HG03439 (cell line): ENCODE data around the gene WDFY2.
"Not testable (repeated sequence)": the region's sequence is repeated elsewhere in the genome, so short reads cannot be mapped to it uniquely, and the experiment has no call there.

ENCODE experiments used
- ATAC-seq: cut with Tn5 transposase; IDR thresholded peaks from one replicate; pipeline ENCODE4 v1.9.1; 2021; ENCODE audit warnings: mild to moderate bottlenecking, moderate library complexity; ENCODE audit not compliant: unreplicated experiment

Gene WDFY2

DNA sequence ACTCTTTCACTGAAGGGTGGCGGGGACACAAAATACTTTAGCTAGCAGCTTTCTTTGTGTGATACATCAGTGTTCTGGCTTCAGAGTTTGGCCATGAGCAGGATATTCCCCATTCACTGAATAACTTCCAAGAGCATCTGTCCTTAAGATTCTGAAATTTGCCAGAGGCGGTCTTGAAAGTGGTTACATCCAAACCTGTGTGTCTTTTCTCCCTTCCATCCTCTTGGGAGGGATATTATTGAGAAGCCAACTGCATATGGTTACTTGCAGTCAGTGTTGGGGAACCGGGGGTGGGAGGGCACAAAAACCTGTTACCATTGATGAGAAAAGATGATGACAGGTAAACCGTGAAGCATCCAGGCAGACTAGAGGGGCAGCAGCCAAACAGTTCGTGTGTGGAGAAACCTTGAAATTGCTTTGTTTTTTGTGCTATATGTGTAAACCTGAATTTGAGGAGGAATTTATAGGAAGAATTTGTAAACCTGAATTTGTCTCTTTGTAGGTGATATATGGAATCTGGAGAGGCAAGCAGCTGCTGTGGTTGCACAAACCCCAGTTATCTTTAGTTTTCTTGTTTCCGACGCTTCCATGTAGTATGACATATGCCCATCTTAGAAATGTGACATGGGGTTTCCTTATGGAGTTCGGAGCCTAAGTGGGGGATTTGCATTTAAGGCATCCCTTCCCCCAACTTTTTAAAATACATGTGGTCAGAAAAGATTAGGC, 104.8 kb downstream of the WDFY2 start:
- ATAC-seq, result no peak

DNA sequence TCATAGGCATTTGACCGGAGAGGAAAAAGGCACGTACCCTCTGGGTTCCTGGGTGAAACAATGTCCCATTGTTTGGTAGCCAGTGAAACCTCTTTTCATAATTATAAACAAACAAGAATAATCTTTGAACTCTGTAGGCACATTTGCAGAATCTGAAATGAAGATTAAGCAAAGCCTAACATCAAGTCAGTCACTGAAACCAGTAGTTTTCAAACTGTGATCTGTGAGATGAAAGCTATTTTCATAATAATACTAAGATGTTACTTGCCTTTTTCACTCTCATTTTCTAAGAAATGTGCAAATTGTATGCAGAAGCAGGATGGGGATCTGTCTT, 105.4 kb downstream of the WDFY2 start:
- no peak for ATAC-seq

DNA sequence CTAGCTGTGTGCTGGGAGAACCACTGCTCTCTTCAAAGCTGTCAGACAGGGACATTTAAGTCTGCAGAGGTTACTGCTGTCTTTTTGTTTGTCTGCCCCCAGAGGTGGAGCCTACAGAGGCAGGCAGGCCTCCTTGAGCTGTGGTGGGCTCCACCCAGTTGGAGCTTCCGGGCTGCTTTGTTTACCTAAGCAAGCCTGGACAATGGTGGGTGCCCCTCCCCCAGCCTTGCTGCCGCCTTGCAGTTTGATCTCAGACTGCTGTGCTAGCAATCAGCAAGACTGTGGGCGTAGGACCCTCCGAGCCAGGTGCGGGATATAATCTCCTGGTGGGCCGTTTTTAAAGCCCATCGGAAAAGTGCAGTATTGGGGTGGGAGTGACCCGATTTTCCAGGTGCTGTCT, 111.4 kb downstream of the WDFY2 start:
- not testable (repeated sequence) for ATAC-seq

- no peak for ATAC-seq
These were observed 112.9 kb downstream of the WDFY2 start for GRCh38 chr13:51697181-51697580.

DNA sequence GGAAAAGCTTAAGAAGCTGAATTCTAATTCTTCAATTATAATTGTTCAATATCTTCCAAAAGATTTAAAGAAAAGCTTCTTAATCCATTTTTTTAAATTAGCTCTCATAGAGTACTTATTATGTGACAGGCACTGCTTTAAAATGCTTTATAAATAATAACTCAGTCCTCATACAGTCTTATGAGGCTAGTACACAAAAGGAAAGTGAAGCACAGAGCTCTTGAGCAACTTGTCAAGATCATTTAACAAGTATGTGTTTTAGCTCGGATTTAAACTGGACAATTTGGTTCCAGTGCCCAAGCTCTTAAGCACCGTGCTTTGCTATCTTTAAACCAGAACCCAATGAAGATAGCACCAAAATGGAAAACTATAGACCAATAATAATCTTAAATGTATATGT, 113.6 kb downstream of the WDFY2 start:
- ATAC-seq, result no peak

DNA sequence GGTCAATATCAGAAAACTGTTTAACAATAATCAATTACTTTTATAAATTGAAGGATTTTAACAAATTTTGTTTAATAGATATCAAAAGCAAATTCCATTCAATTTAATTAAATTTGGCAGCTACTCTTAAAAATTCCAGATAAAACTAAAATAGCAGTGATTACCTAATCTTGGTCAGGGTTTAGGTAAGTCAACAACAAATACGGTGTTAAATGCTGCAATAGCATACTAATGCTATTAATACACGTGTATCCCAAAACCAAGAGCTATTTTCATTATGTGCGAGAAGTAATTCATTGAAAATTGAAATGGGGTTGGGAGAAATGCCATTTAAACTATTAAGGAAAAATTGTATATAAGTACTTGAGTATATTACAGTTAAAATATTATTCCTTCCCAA, 114.1 kb downstream of the WDFY2 start:
- ATAC-seq, result no peak

DNA sequence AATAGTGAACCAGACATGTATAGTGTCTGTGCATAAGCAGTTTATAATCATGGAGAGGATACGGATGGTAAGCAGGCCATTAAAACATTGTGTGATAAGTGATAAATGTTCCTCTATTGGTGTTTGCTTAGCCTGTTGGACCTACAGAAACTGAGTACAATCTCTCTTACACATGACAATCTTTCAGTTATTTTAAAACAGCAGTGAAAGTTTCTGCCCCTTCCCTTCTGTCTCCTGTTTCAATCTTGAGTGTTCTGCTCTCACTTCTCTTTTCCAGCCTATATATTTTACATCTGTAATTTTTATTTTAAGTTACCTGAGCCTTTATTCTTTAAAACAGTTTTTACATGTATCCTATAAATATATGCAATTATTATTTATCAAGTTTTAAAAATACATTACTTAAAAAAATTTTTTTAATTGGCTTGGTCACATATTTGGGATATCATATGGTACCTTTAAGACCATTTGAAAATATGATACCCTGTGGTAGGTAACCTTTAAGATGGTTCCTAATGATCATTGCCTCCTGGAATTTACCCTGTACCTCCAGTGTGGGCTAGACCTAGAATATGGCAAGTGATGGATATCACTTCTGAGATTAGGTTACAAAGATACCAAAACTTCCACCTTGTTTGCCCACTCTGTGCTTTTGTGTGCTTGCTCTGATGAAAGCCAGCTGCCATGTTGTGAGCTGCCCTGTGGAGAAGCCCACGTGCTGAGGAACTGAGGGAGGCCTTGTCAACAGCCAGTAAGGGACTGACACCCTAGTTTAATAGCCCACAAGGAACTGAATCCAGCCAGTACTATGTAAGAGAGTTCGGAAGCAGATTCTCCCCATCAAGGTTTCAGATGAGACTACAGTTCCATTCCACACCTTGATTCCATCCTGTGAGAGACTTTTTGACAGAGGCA, 120.4 kb downstream of the WDFY2 start:
- no peak for ATAC-seq

GRCh38 chr13:51707461-51707860, 123.2 kb downstream of the WDFY2 start:
- ATAC-seq, result no peak

GRCh38 chr13:51713807-51714206, 129.5 kb downstream of the WDFY2 start:
- ATAC-seq, result no peak

- peak; percentile 74 for ATAC-seq
These were observed 130.5 kb downstream of the WDFY2 start for GRCh38 chr13:51714663-51715168.

- no peak for ATAC-seq
These were observed 131.4 kb downstream of the WDFY2 start for GRCh38 chr13:51715613-51716012.

DNA sequence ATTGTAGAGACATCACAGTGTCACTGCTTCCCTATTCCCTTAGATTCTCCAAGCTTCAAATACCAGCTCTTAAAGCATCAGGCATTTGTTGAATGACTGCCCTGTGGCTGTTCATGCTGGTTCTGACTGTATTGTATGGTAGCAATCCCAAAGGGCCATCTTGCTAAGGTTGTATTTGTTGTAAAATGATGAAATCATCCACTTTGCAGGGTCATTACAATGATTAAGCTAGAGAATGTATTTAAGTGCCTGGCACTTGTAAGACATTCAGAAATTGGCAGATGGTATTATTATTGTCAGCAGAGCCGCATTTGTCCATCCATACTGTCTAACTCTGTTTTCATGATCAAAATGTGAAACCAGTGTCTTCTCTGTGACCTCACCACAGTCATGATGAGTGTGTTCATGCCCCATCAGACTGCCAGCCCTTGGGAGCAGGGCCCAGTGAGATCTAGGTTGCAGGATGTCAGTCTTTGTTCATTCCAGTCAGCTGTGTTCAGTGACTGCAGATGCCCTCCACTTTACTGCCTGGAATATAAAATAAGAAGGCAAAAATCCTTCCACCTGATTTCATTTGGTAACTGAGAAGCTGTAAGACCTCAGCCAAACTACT, 133.6 kb downstream of the WDFY2 start:
- ATAC-seq, result no peak

DNA sequence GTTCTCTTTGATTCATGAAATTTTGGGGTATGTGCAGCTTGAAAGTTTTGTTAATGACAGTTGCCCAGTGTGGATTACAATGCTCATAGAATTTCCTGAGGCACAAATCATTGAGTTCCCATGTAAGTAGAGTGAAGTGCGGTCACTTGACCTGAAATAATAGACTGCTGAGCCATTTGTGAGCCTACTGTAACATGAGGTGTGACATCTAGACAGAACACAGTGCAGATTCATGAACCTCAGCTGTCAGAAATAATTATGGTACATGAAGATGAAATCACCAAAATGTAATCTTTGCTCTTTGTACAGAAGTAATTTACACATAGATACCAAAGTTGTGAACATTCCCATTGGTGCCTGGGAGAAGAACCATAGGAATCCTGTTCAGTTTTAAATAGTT, 135.1 kb downstream of the WDFY2 start:
- ATAC-seq, result no peak

DNA sequence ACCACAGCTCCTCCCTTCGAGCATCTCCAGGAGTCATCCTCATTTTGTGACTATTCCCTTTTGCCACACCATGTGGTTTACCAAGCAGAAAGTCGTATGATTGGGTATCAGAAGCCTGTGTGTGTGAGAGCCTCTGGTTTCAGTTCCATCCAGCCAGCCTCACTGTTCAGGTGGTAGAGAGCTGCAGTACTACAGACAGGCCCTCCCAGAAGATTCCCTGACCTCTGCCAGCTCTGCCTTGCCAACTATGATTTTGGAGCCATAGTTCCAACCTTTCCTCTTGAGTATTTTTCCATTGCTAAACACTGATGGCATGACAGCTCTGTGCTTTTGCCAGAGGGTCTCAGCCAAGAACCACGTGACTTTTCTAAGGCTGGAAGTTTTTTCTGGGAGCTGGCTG, 137.2 kb downstream of the WDFY2 start:
- ATAC-seq, result peak; percentile 56

DNA sequence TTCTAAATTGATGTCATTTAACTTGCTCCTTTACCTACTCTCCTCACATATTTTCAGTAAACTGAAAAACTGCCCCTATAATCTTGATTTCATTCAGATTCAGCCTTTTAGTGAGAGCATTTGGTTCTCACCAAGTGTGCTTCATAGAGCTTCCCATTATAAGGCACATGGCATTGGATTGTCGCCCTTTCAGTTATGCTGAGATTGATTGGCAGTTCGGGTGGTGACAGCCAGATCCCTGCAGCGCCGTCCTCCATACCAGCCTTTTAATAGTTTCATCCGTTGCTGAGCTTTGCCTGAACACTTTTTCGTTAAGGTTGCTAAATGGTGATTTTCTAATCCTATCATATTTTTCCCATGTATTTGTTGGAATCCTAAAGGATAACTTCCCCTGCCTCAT, 139.3 kb downstream of the WDFY2 start:
- ATAC-seq, result no peak

GRCh38 chr13:51724721-51725120, 140.5 kb downstream of the WDFY2 start:
- ATAC-seq, result no peak

- no peak for ATAC-seq
These were observed 142.4 kb downstream of the WDFY2 start for GRCh38 chr13:51726446-51727193.

GRCh38 chr13:51727634-51728274, 143.5 kb downstream of the WDFY2 start:
- no peak for ATAC-seq

DNA sequence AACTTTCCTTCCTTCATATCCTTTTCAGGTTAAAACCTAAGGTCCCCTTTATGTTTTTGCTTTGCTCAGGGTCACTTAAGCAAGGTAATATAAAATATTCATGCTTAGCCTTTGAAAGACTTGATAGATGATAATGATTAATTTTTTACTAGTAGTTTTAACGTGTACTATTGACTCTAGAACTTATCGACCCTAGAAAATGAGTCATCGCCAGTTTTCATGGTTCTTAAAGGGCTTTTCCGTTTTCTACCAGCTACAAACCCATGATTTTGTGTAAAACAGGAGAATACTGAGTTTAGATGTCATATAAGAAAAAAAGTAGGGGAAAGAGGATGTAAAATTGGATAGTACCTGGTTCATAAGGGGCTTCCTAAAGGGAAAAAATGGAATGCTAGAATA, 144.0 kb downstream of the WDFY2 start:
- ATAC-seq, result no peak

DNA sequence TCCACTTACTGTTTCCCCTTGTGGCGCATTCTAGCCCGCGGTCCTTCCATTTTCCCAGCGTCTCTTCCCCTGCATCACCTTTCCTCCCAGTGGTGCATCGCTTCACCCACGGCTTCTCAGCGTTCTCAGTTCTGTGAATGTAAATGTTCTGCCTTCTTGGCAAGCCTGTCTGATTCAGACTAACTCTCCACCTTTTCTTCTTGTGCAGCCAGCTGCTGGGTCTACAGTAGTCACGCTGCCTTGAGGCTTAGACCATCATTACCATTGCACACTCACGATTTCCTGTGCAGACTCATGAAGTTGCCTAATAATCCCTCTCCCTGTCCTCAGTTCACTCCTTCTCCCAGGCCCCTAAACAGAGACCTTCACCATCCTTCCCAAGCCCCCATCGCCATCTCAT, 144.7 kb downstream of the WDFY2 start:
- no peak for ATAC-seq
